GM18508 (cell line): ENCODE results near the gene ELL.

ENCODE experiments used
- ATAC-seq: cut with Tn5 transposase; IDR thresholded peaks from one replicate; pipeline ENCODE4 v1.9.1; 2021; ENCODE audit warnings: moderate number of reproducible peaks; ENCODE audit not compliant: insufficient read depth, unreplicated experiment

ELL gene

DNA sequence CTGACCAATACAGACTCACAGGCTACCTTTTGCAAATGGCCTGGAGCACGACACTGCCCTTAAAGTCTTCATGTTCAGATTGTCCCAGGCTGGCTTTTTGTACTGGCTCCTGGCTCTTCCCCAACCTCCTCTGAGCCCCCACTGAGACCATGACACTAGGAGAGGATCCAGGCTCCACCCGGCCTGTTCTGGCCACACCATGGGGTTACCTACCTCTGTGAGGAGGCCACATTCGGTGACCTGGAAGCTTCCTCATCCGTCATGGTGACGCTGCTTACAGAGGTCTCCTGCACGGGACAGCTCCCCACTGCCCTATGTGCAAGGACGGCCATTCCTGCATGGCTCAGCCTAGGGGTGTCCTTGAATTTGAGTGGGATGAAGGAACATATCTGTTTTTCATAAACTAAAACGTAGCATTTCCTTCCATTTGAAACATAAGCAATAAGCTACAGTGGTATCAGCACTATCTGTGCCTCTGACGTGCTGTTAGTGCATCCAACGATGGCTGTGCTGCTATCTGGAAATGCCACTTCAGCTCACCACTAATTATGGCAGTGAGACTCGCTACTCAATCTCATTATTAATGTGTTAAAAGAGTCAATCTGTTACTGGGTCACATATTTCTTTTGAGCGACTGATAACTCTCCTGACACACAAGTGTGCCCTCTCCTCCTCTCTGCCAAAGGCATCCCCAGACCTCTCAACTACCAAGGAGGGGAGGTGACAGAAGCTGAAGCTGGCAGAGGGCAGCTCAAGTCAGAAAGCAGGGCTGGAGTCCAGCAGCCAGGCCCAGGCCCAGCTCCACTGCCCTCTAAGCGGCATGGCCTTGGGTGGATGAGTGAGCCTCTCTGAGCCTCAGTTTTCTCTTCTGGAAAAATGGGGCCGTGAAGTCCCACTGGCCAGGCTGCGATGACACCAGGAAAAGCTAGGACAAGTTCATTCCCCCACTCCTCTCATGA is 29.6 kb downstream of the ELL start:
- no peak for ATAC-seq

GRCh38 chr19:18490728-18491127 is 31.1 kb downstream of the ELL start:
- no peak for ATAC-seq

DNA sequence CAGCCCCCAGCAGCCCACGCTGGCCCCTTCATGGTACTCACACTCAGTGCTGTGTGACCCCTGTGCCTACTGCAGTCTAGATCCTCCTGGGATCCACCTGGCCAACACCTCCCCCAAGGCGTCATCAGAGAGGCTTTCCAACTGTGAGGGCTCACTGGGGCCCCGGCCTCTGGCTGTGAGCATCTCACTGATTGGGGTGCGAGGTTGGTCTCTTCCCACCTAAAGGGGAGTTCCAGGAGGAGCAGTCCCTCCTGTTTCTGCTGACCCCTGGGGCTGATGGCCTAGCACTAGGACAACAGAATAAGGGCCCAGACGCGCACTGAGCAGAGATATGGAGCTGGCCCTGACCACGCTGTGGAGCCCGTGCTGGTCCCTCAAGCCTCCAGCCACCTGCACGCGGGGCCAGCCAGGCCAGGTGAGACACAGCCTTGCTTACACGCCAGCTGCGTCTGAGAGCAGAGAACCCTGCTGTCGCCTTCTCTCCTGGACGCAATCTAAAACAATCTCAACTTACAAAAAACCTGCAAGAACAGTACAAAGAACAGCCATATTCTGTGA is 32.2 kb downstream of the ELL start:
- ATAC-seq, result no peak

DNA sequence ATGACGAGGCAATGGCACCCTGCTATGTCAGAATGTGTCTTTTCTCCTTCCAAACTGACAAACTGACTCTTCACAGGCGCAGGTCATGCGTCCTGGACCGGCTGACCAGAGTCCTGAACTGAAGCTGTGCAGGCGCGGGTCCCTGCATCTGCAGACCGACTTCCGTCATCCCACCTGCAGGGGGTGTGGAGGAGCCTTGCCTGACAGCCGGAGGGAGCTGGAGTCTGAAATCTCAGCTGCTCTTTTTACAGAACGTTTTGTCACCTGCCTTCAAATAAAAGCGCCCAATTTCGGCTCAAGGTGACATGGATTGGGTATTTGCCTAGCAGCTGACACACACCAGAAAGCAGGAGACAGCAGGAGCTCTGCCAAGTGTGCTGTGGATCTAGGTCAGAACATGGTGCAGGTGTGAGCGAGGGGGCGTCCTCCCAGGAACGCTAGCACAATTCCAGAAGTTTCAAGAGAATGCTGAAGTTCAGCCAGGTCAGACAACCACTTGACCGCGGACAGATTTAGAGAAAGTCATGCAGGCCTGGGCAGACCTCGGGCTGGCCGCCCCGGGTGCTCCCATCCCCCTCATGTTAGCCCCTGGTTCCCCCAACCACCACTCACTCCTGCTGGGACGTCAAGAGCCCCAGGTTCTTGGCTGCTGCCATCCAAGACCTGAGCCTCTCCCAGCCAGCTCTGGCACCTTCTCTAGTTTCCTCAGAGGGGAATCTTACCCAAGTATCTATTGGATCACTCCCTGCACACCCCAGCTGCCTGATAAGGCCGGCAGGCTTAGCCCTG is 32.8 kb downstream of the ELL start:
- no peak for ATAC-seq

- no peak for ATAC-seq
These were observed 33.5 kb downstream of the ELL start for GRCh38 chr19:18488403-18488723.

GRCh38 chr19:18487576-18488402 is 34.1 kb downstream of the ELL start:
- no peak for ATAC-seq

- ATAC-seq, result no peak
These were observed 35.1 kb downstream of the ELL start for GRCh38 chr19:18486746-18487145.

GRCh38 chr19:18484992-18485391 is 36.9 kb downstream of the ELL start:
- no peak for ATAC-seq

DNA sequence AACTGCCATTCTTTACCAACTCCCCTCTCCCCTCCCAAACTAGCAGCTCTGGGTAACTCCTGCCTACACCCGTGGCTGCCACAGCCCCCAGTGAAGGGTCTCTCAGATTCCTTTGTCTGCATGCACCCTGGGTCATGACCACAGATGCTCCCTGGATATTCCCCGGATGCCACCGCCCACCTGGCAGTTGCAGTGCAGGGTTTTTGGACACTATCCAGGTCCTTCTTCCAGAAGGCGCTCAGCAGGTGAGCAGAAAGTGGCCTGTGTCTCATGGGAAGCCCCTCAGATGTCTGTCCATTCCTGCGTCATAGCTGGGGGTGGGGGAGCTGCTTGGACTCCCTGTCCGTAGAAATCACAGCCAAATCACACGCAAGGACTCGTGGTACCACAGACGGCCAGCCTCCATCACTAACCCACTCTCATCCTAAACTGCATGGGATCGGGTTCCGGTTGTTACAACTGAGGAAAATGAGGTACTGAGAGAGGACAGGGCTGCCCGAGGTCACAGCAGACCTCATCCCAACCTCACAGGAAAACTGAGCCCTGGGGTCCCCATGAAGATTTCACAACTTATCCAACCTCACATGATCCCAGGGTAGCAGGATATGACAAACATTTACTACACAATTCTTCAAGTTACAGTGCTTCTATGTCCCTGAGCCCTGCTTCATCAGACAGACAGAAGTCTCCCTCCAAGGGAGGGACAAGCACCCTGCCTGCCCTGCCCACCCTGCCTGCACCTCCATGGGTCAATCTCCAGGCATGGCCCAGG is 38.6 kb downstream of the ELL start:
- no peak for ATAC-seq

DNA sequence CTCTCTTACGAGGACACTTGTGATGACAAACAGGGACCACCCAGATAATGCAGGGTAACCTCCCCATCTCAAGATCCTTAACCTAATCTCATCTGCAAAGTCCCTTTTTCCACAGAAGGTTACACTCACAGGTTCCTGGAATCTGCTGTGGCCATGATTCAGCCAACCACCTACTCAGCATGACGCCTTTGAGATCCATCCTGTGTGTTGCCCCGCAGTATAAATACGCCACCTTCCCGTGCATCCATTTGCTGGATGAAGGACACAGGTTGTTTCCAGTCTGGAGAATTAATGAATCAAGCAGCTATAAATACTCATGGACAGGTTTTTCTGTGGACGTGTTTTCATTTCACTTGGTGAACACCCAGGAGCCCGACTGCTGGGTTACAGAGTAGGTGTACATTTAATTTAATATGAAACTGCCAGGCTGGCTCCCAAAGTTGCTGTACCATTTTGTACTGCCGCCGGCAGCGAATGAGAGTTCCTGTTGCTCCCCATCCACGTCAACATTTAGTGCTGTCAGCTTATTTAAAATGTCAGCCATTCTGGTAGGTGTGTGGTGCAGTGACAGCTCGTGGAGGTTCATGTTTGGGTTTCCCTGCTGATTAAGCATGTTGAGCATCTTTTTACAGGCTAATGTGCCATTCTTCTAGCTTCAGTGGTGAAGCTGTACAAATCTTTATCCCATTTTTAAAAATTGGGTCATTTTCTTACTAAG is 40.2 kb downstream of the ELL start:
- no peak for ATAC-seq

DNA sequence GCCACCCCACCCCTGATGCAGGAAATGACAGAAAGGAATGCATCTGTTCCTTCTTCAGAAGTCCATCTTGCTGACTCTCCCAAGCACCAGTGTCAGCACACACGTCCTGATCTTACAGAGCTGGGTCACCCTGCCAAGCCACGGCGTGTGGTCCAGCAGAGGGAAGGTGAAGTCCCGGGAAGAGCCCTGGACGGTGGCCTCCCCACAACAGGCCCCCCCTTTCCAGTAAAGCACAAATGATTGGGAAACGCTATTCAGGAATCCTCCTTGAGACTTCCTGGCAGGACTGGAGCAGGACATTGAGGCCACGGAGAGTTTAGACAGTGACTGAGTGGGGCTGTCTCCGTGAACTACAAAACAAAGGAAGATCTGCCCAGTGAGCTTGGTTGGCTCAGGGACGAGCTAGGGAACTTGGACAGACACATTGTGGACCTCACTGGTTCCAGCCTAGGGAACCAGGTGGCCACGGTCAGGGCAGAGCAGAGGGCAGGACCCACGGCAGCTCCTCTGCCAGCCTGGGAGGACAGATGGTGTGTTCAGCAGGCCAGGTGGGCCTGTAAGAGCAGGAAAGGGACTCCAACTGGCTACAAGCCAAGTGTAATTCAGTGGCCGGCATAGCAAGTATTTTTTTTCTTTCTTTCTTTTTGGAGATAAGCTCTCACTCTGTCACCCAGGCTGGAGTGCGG is 41.7 kb downstream of the ELL start:
- no peak for ATAC-seq

DNA sequence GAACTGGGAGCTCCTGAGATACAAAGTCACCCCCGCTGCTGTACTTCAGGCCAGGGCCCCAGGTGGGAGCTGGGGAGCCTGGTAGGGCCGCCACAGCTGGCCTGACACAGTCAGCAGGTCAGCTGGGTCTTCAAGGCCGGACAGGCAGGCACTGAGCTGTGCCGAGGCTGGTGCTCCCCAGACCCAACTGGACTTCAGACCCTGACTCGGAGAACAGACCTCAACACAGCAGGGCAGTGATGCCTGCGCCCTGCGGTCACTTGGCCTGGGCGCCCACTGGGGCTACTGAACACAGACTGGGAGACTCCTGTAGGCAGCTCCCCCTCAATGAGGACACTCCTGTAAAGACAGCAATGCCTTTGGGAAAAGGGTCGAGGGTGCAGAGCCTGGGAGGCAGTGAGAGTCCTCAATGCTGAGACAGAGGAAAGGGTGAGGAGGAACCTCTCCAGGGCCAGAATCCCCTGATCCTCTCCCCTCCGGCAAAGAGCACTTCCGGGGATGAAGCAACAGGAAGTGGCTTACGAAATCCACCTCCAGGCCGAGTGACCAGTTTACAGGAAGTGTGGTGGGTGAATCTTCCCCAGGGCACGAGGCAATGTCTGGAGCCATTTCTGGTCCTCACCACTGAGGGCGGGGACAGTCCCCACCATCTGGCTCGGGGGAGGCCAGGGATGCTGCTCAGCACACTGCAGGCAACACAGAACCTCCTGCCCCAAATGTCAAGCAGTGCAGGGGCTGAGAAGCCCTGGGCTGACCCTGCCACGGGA is 43.1 kb downstream of the ELL start:
- no peak for ATAC-seq

- ATAC-seq, result no peak
These were observed 43.9 kb downstream of the ELL start for GRCh38 chr19:18477974-18478373.

- no peak for ATAC-seq
These were observed 44.7 kb downstream of the ELL start for GRCh38 chr19:18477042-18477779.

DNA sequence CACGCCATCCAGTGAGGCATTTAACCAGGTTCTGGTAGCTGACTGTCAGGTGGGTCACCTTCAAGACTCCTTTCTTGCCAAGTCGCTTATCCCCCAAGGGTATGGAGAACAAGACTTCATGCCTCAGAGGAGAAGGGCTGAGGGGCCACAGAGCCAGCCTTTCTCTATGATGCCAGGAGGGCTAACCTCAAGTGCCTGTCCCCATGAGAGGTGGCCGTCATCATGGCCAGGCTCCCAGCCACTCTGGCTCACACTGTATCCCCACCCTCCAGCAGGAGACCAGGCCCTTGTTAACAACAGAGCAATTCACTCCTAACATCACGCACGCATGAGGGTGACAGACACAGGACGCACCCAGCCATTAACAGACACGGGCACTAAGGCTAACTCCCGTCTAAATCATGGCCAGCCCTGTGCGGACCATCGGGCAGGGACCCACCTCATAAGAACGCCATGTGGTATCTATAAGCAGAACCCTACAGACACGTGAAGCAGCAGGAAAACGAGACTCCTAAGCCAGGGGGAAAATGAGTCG is 45.3 kb downstream of the ELL start:
- ATAC-seq, result no peak

DNA sequence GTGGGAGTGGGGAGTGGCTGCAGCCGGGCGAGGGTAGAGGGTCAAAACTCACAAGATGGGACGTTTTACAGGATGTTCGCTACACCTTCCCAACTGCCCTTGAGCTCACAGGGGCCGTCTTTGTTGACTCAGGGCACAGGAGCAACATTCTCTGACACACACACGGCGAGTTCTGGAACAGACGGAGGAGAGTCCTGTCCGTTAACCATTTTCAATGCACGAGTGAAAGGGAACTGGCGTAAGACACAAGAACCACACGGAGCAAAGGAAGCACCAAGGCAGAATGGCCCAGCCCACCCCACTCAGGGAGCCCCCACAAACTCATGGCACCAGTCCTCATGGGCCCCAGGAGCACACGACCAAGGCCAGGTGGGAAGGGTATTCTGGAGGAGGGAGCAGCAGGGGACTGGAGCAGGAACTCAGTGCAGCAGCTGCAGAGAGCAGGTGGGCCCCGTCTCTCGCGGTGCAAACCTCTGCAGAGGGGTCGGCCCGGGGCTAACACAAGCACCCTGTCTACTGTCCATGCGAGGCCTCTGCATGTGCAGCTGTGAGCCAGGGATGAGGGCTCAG is 46.0 kb downstream of the ELL start:
- no peak for ATAC-seq
